Measurements from ENCODE around the gene FAM8A1. TPM values are rescaled to one million over a fixed set of nuclear protein-coding genes. Genes with fewer than 3 reads are reported as not detected.

Gene FAM8A1
- total RNA-seq, 1 experiment from 2014 or later = 13.4 TPM

GRCh38 chr6:17602888-17603287, 2.8 kb downstream of the FAM8A1 start:
- no peak overlapping the region for H3K4me3 ChIP-seq (replicated peaks in 1 of 2; ENCODE audit: low read depth in 1 of 2, low read length in 2 of 2)
- no peak overlapping the region for H3K27ac ChIP-seq (ENCODE audit: low read depth, low read length)
- H3K27me3 ChIP-seq (ENCODE audit: insufficient read depth, low read length) = no peaks in the 10 kb centered on the region
- ChIA-PET RAD21 (ENCODE audit: low non-redundant PET in 1 of 2, low total read pairs in 2 of 2, uncharacterized antibody in 2 of 2, unreplicated experiment in 2 of 2) (no interaction called here), POLR2A (no interaction called here), CTCF (interaction anchor here (0.8 to 1.7 kb wide), 2 partner anchors 17 to 99 kb away, joined by 3 read pairs; no protein-coding TSS in a partner anchor)
- no peak for DNase-seq (ENCODE audit: low read depth, low spot score)
- peaks cover 0 to 6% of the 10 kb centered on the region in 2 experiments; a peak in 2 of 4 replicates for H3K36me3 ChIP-seq (ENCODE audit: control insufficient read depth in 1 of 2, insufficient read depth in 2 of 2, low read length in 2 of 2)
- H3K4me2 ChIP-seq (ENCODE audit: low read length) = peak overlapping the region; percentile 91; the same call in 1 of the 2 replicates
- no peaks in the 10 kb centered on the region for H3K9me2 ChIP-seq (ENCODE audit: insufficient read depth)
- no peak for TF ChIP-seq POLR2AphosphoS5 (IDR thresholded peaks at IDR 0.05; ENCODE audit: low read depth, low read length)
- TF ChIP-seq, protein P1, sequence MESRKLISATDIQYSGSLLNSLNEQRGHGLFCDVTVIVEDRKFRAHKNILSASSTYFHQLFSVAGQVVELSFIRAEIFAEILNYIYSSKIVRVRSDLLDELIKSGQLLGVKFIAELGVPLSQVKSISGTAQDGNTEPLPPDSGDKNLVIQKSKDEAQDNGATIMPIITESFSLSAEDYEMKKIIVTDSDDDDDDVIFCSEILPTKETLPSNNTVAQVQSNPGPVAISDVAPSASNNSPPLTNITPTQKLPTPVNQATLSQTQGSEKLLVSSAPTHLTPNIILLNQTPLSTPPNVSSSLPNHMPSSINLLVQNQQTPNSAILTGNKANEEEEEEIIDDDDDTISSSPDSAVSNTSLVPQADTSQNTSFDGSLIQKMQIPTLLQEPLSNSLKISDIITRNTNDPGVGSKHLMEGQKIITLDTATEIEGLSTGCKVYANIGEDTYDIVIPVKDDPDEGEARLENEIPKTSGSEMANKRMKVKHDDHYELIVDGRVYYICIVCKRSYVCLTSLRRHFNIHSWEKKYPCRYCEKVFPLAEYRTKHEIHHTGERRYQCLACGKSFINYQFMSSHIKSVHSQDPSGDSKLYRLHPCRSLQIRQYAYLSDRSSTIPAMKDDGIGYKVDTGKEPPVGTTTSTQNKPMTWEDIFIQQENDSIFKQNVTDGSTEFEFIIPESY (IDR thresholded peaks at IDR 0.05; ENCODE audit: extremely low read depth, insufficient replicate concordance, low read length) = no peak
- TF ChIP-seq SIN3A (IDR thresholded peaks at IDR 0.05; ENCODE audit: low read depth) = no peak
- no peak for TF ChIP-seq ZFX (IDR thresholded peaks at IDR 0.05)
- no peak for TF ChIP-seq CEBPB (IDR thresholded peaks at IDR 0.05; ENCODE audit: low read depth)
- TF ChIP-seq POLR2A (IDR thresholded peaks at IDR 0.05; ENCODE audit: borderline replicate concordance, extremely low read depth, insufficient read depth, insufficient read length) = no peak
- TF ChIP-seq SP1 (IDR thresholded peaks at IDR 0.05; ENCODE audit: low read depth) = no peak
- no peak for TF ChIP-seq ATF3 (IDR thresholded peaks at IDR 0.05)
- TF ChIP-seq EZH2phosphoT487 (IDR thresholded peaks at IDR 0.05; ENCODE audit: borderline replicate concordance) = no peak
- no peak for TF ChIP-seq RAD21 (IDR thresholded peaks at IDR 0.05; ENCODE audit: low read depth)
- no peak for TF ChIP-seq YY1 (IDR thresholded peaks at IDR 0.05; ENCODE audit: extremely low read depth, insufficient replicate concordance, low read depth, low read length)
- TF ChIP-seq ELF1 (IDR thresholded peaks at IDR 0.05; ENCODE audit: borderline replicate concordance, low read depth) = no peak
- TF ChIP-seq SRF (IDR thresholded peaks at IDR 0.05; ENCODE audit: low read depth) = no peak
- TF ChIP-seq CBX3 (IDR thresholded peaks at IDR 0.05; ENCODE audit: low read depth) = no peak
- no peak for TF ChIP-seq TCF7L2 (IDR thresholded peaks at IDR 0.05; ENCODE audit: borderline replicate concordance, extremely low read depth, insufficient read depth, insufficient read length)
- TF ChIP-seq CTCF (IDR thresholded peaks at IDR 0.05 in 2 of 3, conservative IDR thresholded peaks at IDR 0.05 in 1 of 3; ENCODE audit: borderline replicate concordance in 1 of 3, insufficient read depth in 1 of 3, low read depth in 2 of 3, low read length in 2 of 3) = no peak
- TF ChIP-seq EGR1 (IDR thresholded peaks at IDR 0.05; ENCODE audit: low read depth) = no peak
- no peak overlapping the region for H3K9ac ChIP-seq (ENCODE audit: low read length)
- no peaks in the 10 kb centered on the region for H4K20me1 ChIP-seq (ENCODE audit: insufficient read depth)
- H2AFZ ChIP-seq (ENCODE audit: low read depth, low read length, poor library complexity, severe bottlenecking) = no peak overlapping the region
- no TSS peak for BruUV-seq (replicated peaks)
- H3K79me2 ChIP-seq (ENCODE audit: insufficient read depth, low read length) = 0 out of 2 replicates have a peak, but pooled peaks cover 9% of the 10 kb centered on the region
- no peaks in the 10 kb centered on the region for H3K9me3 ChIP-seq (ENCODE audit: control insufficient read depth in 1 of 2, insufficient read depth in 1 of 2, low read depth in 1 of 2, low read length in 2 of 2)
- no peak for ATAC-seq
- peaks cover 3 to 26% of the 10 kb centered on the region in 2 experiments; a peak in 2 of 4 replicates for H3K4me1 ChIP-seq (ENCODE audit: control insufficient read depth in 1 of 2, insufficient read depth in 2 of 2, low read length in 2 of 2)
- intact Hi-C loops (cut with micrococcal nuclease) = no loop called here

Measured in HCT116 (cell line).